ENCODE measurements around the gene IKZF3. TPM values are rescaled to one million over a fixed set of nuclear protein-coding genes. Genes with fewer than 3 reads are reported as not detected.
A peak's percentile ranks its signal among the peaks of the same experiment; 100 is the strongest.

IKZF3 gene
- total and polyA plus RNA-seq, 3 experiments from 2014 or later = 119 to 138 (median 126) TPM

- no peak for DNase-seq
- H3K4me1 ChIP-seq (ENCODE audit: insufficient read depth, low read length) = no peaks in the 10 kb centered on the region
- no peaks in the 10 kb centered on the region for H3K36me3 ChIP-seq (ENCODE audit: insufficient read depth, low read length)
- H3K27ac ChIP-seq (ENCODE audit: low read depth, low read length) = no peak overlapping the region
- H3K27me3 ChIP-seq (ENCODE audit: insufficient read depth, low read length, poor library complexity, severe bottlenecking) = no peaks in the 10 kb centered on the region
- Mint-ChIP-seq H3K4me1 (no peaks in the 10 kb centered on the region), H3K9me3 (no peaks in the 10 kb centered on the region), H3K27ac (no peak overlapping the region), H3K27me3 (no peaks in the 10 kb centered on the region), H3K36me3 (peaks cover 0 to 14% (median 0%) of the 10 kb centered on the region in 3 donors), H3K4me3 (no peak overlapping the region)
- ChIA-PET CTCF (interaction anchor here (1.0 to 1.2 kb wide), 2 partner anchors 9 to 100 kb away, joined by 3 to 4 read pairs; no protein-coding TSS in a partner anchor), POLR2A (no interaction called here)
- no peaks in the 10 kb centered on the region for H3K9me3 ChIP-seq (ENCODE audit: low read length)
- H3K4me3 ChIP-seq (ENCODE audit: low read length) = no peak overlapping the region
Observed at GRCh38 chr17:39722104-39722503, 142.0 kb downstream of the IKZF3 start.

GRCh38 chr17:39719563-39720355, 144.4 kb downstream of the IKZF3 start:
- H3K9me3 Mint-ChIP-seq = no peaks in the 10 kb centered on the region
- H3K27me3 Mint-ChIP-seq = no peaks in the 10 kb centered on the region
- Histone ChIP-seq H3K27ac (ENCODE audit: low read depth, low read length) (no peak overlapping the region), H3K4me3 (ENCODE audit: low read length) (no peak overlapping the region), H3K4me1 (ENCODE audit: insufficient read depth, low read length) (no peaks in the 10 kb centered on the region), H3K27me3 (ENCODE audit: insufficient read depth, low read length, poor library complexity, severe bottlenecking) (no peaks in the 10 kb centered on the region), H3K36me3 (ENCODE audit: insufficient read depth, low read length) (no peaks in the 10 kb centered on the region), H3K9me3 (ENCODE audit: low read length) (no peaks in the 10 kb centered on the region)
- no peaks in the 10 kb centered on the region for H3K36me3 Mint-ChIP-seq
- no peak for DNase-seq
- CTCF ChIA-PET = interaction anchor here (1.0 to 1.7 kb wide), 2 partner anchors 11 to 98 kb away, joined by 3 to 5 read pairs; partner anchors contain the start of gene MIEN1
- POLR2A ChIA-PET = no interaction called here
- no peaks in the 10 kb centered on the region for H3K4me1 Mint-ChIP-seq
- H3K27ac Mint-ChIP-seq = peak overlapping the region in 1 of 8 donors; percentile 31
- H3K4me3 Mint-ChIP-seq = no peak overlapping the region

- Histone ChIP-seq H3K36me3 (ENCODE audit: insufficient read depth, low read length) (no peaks in the 10 kb centered on the region), H3K4me1 (ENCODE audit: insufficient read depth, low read length) (no peaks in the 10 kb centered on the region), H3K4me3 (ENCODE audit: low read length) (no peak overlapping the region), H3K27me3 (ENCODE audit: insufficient read depth, low read length, poor library complexity, severe bottlenecking) (no peaks in the 10 kb centered on the region), H3K27ac (ENCODE audit: low read depth, low read length) (no peak overlapping the region), H3K9me3 (ENCODE audit: low read length) (no peaks in the 10 kb centered on the region)
- ChIA-PET POLR2A (no interaction called here), CTCF (interaction anchor here (1.0 kb wide), 1 partner anchor 64 kb away, joined by 3 read pairs; no protein-coding TSS in a partner anchor)
- no peaks in the 10 kb centered on the region for H3K27me3 Mint-ChIP-seq
- peaks cover 0 to 1% (median 0%) of the 10 kb centered on the region in 3 donors for H3K36me3 Mint-ChIP-seq
- H3K4me1 Mint-ChIP-seq = no peaks in the 10 kb centered on the region
- no peaks in the 10 kb centered on the region for H3K9me3 Mint-ChIP-seq
- no peak overlapping the region for H3K4me3 Mint-ChIP-seq
- no peak for DNase-seq
- no peak overlapping the region for H3K27ac Mint-ChIP-seq
Observed at GRCh38 chr17:39717660-39718059, 146.5 kb downstream of the IKZF3 start.

DNA sequence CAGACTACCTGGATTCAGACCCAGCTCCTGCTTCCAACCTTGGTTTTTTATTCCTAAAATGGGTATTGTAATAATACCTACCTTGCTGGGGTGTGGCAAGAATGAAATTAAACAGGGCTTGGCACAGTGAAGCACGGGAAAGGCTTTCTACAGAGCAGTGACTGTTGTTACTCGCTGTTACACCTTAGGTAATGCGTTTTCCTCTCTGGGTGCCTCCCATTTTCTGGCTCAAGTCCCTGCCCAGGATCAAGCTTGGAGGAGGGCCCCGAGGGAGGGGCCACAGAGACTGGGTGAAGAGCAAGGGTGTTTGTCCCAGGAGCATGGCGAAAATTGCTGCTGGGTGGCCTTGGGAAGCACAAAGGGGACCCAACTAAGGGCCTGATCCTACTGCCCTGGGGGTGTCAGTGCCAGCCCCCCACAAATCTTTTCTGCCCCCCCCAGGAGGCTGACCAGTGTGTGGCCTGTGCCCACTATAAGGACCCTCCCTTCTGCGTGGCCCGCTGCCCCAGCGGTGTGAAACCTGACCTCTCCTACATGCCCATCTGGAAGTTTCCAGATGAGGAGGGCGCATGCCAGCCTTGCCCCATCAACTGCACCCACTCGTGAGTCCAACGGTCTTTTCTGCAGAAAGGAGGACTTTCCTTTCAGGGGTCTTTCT, 147.1 kb downstream of the IKZF3 start:
- ChIA-PET CTCF (interaction anchor here (1.2 kb wide), 1 partner anchor 13 kb away, joined by 3 read pairs; the partner anchor contains the start of gene MIEN1), POLR2A (no interaction called here)
- H3K27me3 Mint-ChIP-seq = no peaks in the 10 kb centered on the region
- H3K4me1 Mint-ChIP-seq = no peaks in the 10 kb centered on the region
- Histone ChIP-seq H3K4me1 (ENCODE audit: insufficient read depth, low read length) (no peaks in the 10 kb centered on the region), H3K9me3 (ENCODE audit: low read length) (no peaks in the 10 kb centered on the region), H3K36me3 (ENCODE audit: insufficient read depth, low read length) (no peaks in the 10 kb centered on the region), H3K27ac (ENCODE audit: low read depth, low read length) (no peak overlapping the region), H3K4me3 (ENCODE audit: low read length) (no peak overlapping the region), H3K27me3 (ENCODE audit: insufficient read depth, low read length, poor library complexity, severe bottlenecking) (no peaks in the 10 kb centered on the region)
- H3K9me3 Mint-ChIP-seq = no peaks in the 10 kb centered on the region
- no peak for DNase-seq
- no peak overlapping the region for H3K27ac Mint-ChIP-seq
- H3K4me3 Mint-ChIP-seq = no peak overlapping the region
- peaks cover 0 to 1% (median 0%) of the 10 kb centered on the region in 3 donors for H3K36me3 Mint-ChIP-seq

DNA sequence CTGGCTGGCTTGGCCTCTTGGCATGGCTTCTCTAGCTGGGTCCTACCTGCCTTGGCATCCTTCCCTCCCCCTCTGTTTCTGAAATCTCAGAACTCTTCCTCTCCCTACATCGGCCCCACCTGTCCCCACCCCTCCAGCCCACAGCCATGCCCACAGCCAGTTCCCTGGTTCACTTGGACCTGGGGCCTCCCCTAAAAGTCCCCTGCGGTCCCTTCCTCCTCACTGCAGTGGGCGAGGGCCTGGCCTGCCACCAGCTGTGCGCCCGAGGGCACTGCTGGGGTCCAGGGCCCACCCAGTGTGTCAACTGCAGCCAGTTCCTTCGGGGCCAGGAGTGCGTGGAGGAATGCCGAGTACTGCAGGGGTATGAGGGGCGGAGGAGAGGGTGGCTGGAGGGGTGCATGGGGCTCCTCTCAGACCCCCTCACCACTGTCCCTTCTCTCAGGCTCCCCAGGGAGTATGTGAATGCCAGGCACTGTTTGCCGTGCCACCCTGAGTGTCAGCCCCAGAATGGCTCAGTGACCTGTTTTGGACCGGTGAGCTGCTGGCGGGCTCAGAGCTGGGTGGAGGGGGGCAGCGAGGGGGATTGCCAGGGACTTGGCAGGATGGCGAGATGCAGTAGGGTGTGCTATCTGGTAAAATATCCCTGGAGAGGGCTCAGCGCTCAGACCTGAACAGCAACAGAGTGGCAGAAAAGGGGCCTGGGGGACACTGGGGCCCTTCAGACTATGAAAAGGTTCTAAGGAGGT, 147.9 kb downstream of the IKZF3 start:
- DNase-seq = no peak
- Mint-ChIP-seq H3K9me3 (no peaks in the 10 kb centered on the region), H3K36me3 (peaks cover 0 to 3% (median 0%) of the 10 kb centered on the region in 3 donors), H3K4me1 (no peaks in the 10 kb centered on the region), H3K4me3 (no peak overlapping the region), H3K27me3 (peaks cover 0 to 2% of the 10 kb centered on the region in 2 donors), H3K27ac (no peak overlapping the region)
- Histone ChIP-seq H3K27ac (ENCODE audit: low read depth, low read length) (no peak overlapping the region), H3K4me3 (ENCODE audit: low read length) (no peak overlapping the region), H3K9me3 (ENCODE audit: low read length) (no peaks in the 10 kb centered on the region), H3K4me1 (ENCODE audit: insufficient read depth, low read length) (no peaks in the 10 kb centered on the region), H3K27me3 (ENCODE audit: insufficient read depth, low read length, poor library complexity, severe bottlenecking) (no peaks in the 10 kb centered on the region), H3K36me3 (ENCODE audit: insufficient read depth, low read length) (no peaks in the 10 kb centered on the region)
- POLR2A ChIA-PET = no interaction called here
- CTCF ChIA-PET = interaction anchor here (1.2 kb wide), 1 partner anchor 14 kb away, joined by 3 read pairs; the partner anchor contains the start of gene MIEN1

- Mint-ChIP-seq H3K36me3 (peaks cover 0 to 3% (median 0%) of the 10 kb centered on the region in 3 donors), H3K9me3 (no peaks in the 10 kb centered on the region), H3K27me3 (peaks cover 0 to 2% of the 10 kb centered on the region in 2 donors), H3K4me3 (no peak overlapping the region), H3K27ac (no peak overlapping the region), H3K4me1 (no peaks in the 10 kb centered on the region)
- Histone ChIP-seq H3K4me3 (ENCODE audit: low read length) (no peak overlapping the region), H3K9me3 (ENCODE audit: low read length) (no peaks in the 10 kb centered on the region), H3K4me1 (ENCODE audit: insufficient read depth, low read length) (no peaks in the 10 kb centered on the region), H3K36me3 (ENCODE audit: insufficient read depth, low read length) (no peaks in the 10 kb centered on the region), H3K27ac (ENCODE audit: low read depth, low read length) (no peak overlapping the region), H3K27me3 (ENCODE audit: insufficient read depth, low read length, poor library complexity, severe bottlenecking) (no peaks in the 10 kb centered on the region)
- ChIA-PET POLR2A (no interaction called here), CTCF (interaction anchor here (1.9 kb wide), 1 partner anchor 15 kb away, joined by 7 read pairs; the partner anchor contains the start of gene MIEN1)
- no peak for DNase-seq
Observed at GRCh38 chr17:39715375-39716072, 148.6 kb downstream of the IKZF3 start.

- peaks cover 0 to 3% (median 0%) of the 10 kb centered on the region in 3 donors for H3K36me3 Mint-ChIP-seq
- H3K4me3 Mint-ChIP-seq = no peak overlapping the region
- no peak overlapping the region for H3K27ac Mint-ChIP-seq
- Histone ChIP-seq H3K4me3 (ENCODE audit: low read length) (no peak overlapping the region), H3K27ac (ENCODE audit: low read depth, low read length) (no peak overlapping the region), H3K27me3 (ENCODE audit: insufficient read depth, low read length, poor library complexity, severe bottlenecking) (no peaks in the 10 kb centered on the region), H3K36me3 (ENCODE audit: insufficient read depth, low read length) (no peaks in the 10 kb centered on the region), H3K4me1 (ENCODE audit: insufficient read depth, low read length) (no peaks in the 10 kb centered on the region), H3K9me3 (ENCODE audit: low read length) (no peaks in the 10 kb centered on the region)
- H3K27me3 Mint-ChIP-seq = peaks cover 0 to 2% of the 10 kb centered on the region in 2 donors
- H3K9me3 Mint-ChIP-seq = no peaks in the 10 kb centered on the region
- H3K4me1 Mint-ChIP-seq = peaks cover 0 to 5% (median 0%) of the 10 kb centered on the region in 3 donors
- POLR2A ChIA-PET = no interaction called here
- no peak for DNase-seq
- CTCF ChIA-PET = interaction anchor here (1.9 kb wide), 1 partner anchor 16 kb away, joined by 7 read pairs; the partner anchor contains the start of gene MIEN1
Observed at GRCh38 chr17:39714234-39714633, 149.9 kb downstream of the IKZF3 start.
